ENCODE data around the gene DGKG. TPM values are rescaled to one million over a fixed set of nuclear protein-coding genes. Genes with fewer than 3 reads are reported as not detected.

DGKG gene
- total and polyA plus RNA-seq, 7 donors, result 0.60 to 30.7 (median 6.1) TPM

DNA sequence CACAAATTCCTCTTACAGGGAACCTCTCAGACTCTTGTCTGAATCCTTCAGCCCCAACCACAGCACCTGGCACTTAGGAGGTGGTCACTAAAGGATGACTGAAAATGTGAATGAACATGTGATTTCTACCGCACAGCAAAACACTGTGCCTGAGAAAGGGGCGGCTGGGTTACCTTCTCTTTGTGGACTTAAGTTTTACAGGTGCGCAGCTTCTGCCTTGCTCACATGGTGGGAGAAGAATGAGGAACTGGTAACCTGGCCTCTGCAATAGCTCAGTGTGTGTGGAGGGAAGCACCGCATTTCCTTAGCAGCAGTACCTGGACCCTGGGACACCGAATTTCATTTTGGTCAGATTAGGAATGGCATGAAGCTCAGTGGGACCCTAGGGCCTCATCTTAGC, 243.3 kb downstream of the DGKG start:
- WGBS, 2 donors, result 85 to 86% methylated on average over 5 of the region's 5 CpGs
- H3K27me3 ChIP-seq, result peaks cover 0 to 3% (median 0%) of the 10 kb centered on the region in 3 donors
- DNase-seq, result no peak
- TF ChIP-seq CTCF (IDR thresholded peaks at IDR 0.05) (no peak), POLR2A (IDR thresholded peaks at IDR 0.05) (no peak), POLR2AphosphoS5 (IDR thresholded peaks at IDR 0.05) (no peak), EP300 (IDR thresholded peaks at IDR 0.05) (no peak)
- H3K36me3 ChIP-seq, result no peaks in the 10 kb centered on the region
- H3K4me1 ChIP-seq, result no peaks in the 10 kb centered on the region
- no peaks in the 10 kb centered on the region for H3K9me3 ChIP-seq
- no peak overlapping the region for H3K27ac ChIP-seq
- intact Hi-C loops (cut with DNase I), result no loop called here
- H3K4me3 ChIP-seq, result no peak overlapping the region

DNA sequence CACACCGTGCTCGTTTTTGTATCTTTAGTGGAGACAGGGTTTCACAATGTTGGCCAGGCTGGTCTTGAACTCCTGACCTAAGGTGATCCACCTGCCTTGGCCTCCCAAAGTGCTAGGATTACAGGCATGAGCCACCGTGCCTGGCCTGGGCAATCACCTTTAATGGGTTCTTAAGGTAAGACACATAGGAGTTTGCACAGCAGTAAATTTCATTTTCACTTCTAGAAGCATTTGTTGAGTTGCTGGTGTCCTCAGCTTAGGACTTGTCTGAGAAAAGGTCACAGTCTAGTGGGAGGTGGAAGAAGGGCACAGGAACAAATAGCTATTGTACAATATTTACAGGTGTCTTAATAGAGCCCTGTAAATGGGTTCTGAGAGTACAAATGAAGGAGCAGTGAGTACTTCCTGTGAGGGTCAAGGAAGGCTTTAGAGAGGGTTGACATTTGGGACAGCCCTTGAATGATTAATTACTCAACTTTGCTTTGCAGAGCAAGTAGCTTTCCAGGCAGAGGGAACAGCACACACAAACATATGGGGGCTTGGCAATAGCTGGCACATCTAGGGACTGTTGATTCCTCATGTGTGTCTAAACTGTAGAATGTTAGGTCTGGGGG, 244.4 kb downstream of the DGKG start:
- intact Hi-C loops (cut with DNase I), result no loop called here
- WGBS, 2 donors, result 74 to 80% methylated on average over 3 of the region's 3 CpGs

DNA sequence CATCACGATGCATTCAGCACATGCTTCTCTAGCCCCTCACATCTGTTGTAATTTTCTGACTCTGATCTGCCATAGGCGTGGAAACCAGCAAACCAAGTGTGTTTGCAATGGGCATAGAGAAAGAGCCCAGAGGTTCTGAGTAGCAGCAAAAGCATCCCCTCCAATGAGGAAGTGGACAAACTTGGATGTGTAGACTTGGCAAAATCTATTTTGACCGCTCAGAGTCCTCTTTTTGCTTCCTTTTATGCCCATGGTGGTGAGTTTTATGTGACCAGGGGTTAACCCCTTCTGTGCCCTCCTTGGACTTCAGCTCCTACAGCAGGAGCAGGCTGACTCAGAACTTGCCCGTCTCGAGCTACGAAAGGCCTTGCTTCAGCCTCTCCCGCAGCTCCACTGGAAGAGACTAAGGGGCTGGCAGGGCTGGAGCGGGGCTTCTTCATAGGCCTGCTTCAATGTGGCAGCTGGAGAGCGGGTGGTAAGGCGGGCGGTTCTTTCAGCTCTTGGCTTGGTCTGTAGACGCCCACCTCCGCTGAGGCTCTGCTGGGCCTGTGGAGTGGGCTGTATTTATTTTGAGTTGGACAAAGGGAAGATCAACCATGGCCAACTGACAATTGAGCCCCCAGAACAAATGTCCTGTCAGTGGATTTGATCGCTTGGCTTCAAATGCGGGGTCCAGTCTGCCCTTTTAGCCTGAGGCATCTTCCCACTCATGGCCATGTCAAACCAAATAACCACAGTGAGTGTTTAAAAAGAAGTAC, 246.6 kb downstream of the DGKG start:
- 92% methylated on average over 15 of the region's 15 CpGs for WGBS, 2 donors
- Histone ChIP-seq H3K27me3 (peaks cover 0 to 26% (median 26%) of the 10 kb centered on the region in 3 donors), H3K4me1 (peaks cover 0 to 9% (median 6%) of the 10 kb centered on the region in 4 donors), H3K9me3 (no peaks in the 10 kb centered on the region), H3K4me3 (no peak overlapping the region), H3K27ac (no peak overlapping the region), H3K36me3 (no peaks in the 10 kb centered on the region)
- no peak for DNase-seq
- intact Hi-C loops (cut with DNase I), result no loop called here
- TF ChIP-seq POLR2A (IDR thresholded peaks at IDR 0.05) (no peak), EP300 (IDR thresholded peaks at IDR 0.05) (no peak), POLR2AphosphoS5 (IDR thresholded peaks at IDR 0.05) (no peak), CTCF (IDR thresholded peaks at IDR 0.05) (no peak)

More for the DNA sequence above, 244.4 kb downstream of the DGKG start:
- H3K27me3 ChIP-seq, result peaks cover 0 to 7% (median 6%) of the 10 kb centered on the region in 3 donors
- no peak for DNase-seq
- TF ChIP-seq POLR2AphosphoS5 (IDR thresholded peaks at IDR 0.05) (no peak), POLR2A (IDR thresholded peaks at IDR 0.05) (no peak), EP300 (IDR thresholded peaks at IDR 0.05) (no peak), CTCF (IDR thresholded peaks at IDR 0.05) (no peak)
- H3K27ac ChIP-seq, result no peak overlapping the region
- H3K4me3 ChIP-seq, result no peak overlapping the region
- H3K4me1 ChIP-seq, result no peaks in the 10 kb centered on the region
- no peaks in the 10 kb centered on the region for H3K36me3 ChIP-seq
- H3K9me3 ChIP-seq, result no peaks in the 10 kb centered on the region

DNA sequence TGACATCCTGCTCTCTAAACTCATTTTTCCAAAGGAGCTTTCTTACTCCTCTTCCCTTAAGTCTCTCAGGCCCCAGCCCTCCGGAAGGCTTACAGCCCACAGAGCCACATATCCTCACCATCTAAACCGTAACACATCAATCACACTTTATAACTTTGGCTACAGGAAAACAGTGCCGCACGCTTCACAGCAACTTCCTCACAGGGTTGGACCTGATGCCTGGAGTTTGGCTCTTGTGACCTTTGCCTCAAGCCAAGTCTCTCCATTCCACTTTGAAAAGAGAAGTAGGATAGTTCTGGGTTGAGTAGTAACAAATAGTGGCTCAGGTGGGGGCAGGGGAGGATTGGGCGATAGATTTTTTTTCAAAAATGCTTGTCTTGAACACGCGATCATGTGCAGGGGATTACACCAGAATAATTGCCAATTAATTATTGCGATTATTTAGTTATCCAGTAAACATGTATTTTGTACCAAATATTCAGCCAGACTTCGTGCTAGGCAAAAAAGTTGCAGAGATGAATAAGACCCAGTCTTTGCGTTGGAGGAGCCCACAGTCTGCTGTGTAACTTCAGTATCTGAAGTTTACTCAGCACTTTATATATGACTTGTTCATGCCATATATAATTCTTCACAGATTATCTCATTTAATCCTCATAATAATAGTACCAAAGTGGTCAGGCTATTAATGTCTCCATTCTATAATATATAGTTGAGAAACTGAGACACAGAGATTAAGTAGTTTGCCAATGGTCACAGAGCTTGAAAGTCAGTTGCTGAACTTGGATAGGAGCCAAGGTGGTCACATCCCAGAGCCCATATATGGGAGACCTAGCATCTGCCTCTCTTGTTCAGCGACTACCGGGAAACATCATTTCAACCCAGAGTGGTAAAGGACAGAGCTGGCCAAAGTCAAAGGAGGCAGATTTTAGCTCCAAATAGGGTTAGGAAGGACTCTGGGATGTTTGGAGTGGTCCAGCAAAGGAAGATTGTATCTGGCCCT, 250.8 kb downstream of the DGKG start:
- no peaks in the 10 kb centered on the region for H3K36me3 ChIP-seq
- 42 to 50% methylated on average over 12 of the region's 12 CpGs for WGBS, 2 donors
- no peak for DNase-seq
- no peaks in the 10 kb centered on the region for H3K9me3 ChIP-seq
- peaks cover 0 to 44% (median 26%) of the 10 kb centered on the region in 3 donors for H3K27me3 ChIP-seq
- no peak for TF ChIP-seq CTCF (IDR thresholded peaks at IDR 0.05)
- no peak for TF ChIP-seq EP300 (IDR thresholded peaks at IDR 0.05)
- no peak for TF ChIP-seq POLR2A (IDR thresholded peaks at IDR 0.05)
- no peak for TF ChIP-seq POLR2AphosphoS5 (IDR thresholded peaks at IDR 0.05)
- intact Hi-C loops (cut with DNase I), result no loop called here
- H3K4me1 ChIP-seq, result peaks cover 0 to 41% (median 34%) of the 10 kb centered on the region in 4 donors
- H3K4me3 ChIP-seq, result no peak overlapping the region
- no peak overlapping the region for H3K27ac ChIP-seq
